B cell (primary cell): ENCODE results near the gene LIN9. TPM values are rescaled to one million over a fixed set of nuclear protein-coding genes. Genes with fewer than 3 reads are reported as not detected.

Experiments
- ATAC-seq: fragments of 200-7000 bp; cut with Tn5 transposase; one replicate; pipeline ENCODE4 v1.10.0; 2021; ENCODE audit warnings: low read depth, mild to moderate bottlenecking, moderate number of reproducible peaks, moderate library complexity
- CTCF ChIA-PET: fragments of 350-600 bp; sonication (Branson Sonifier 250); formaldehyde crosslinking; loops from one replicate; lab custom pipeline; 2021; ENCODE audit warnings: antibody characterized with exemption, inconsistent platforms; lab: Charles Lee
- POLR2A ChIA-PET: fragments of 350-600 bp; sonication (Branson Sonifier 250); formaldehyde crosslinking; loops from one replicate; lab custom pipeline; 2021; ENCODE audit warnings: antibody characterized with exemption; lab: Charles Lee
- DNase-seq: peaks from one replicate; pipeline ENCODE4 v3.0.0; 2013
- H2AFZ ChIP-seq: 2 replicates; pipeline ENCODE4 v1.6.1; 2012; ENCODE audit warnings: mild to moderate bottlenecking, low read depth, low read length; ENCODE audit not compliant: insufficient read depth, poor library complexity, severe bottlenecking
- H3K27ac ChIP-seq, 2 donors: 1 replicate in 1 of 2; 2 replicates in 1 of 2; pipeline ENCODE4 v1.5.1; 2012 to 2013; ENCODE audit warnings: low read length in 2 of 2, mild to moderate bottlenecking in 2 of 2, moderate library complexity in 1 of 2
- H3K27me3 ChIP-seq, 4 experiments: fragments of 200-600 bp in 1 of 4; sonication (generic) in 1 of 4; replicated peaks in 1 of 4; 1 replicate in 2 of 4; 2 replicates in 2 of 4; pipeline versions ENCODE4 v1.6.1 to v1.7.0; 2013 to 2016; ENCODE audit warnings: low read length in 3 of 4, mild to moderate bottlenecking in 2 of 4, mixed read lengths in 1 of 4, moderate library complexity in 1 of 4; ENCODE audit not compliant: insufficient read depth in 4 of 4, control insufficient read depth in 3 of 4; ENCODE audit errors: control extremely low read depth in 1 of 4
- H3K36me3 ChIP-seq, 2 experiments: replicated peaks in 1 of 2; 1 replicate in 1 of 2; 2 replicates in 1 of 2; pipeline versions ENCODE4 v1.6.1 to v1.7.1; 2013; ENCODE audit warnings: low read length in 1 of 2; ENCODE audit not compliant: insufficient read depth in 2 of 2, control insufficient read depth in 1 of 2; ENCODE audit errors: control extremely low read depth in 1 of 2, extremely low read depth in 1 of 2
- H3K4me1 ChIP-seq, 2 donors: fragments of 200-600 bp in 1 of 2; sonication (generic) in 1 of 2; 1 replicate in 1 of 2; 2 replicates in 1 of 2; pipeline versions ENCODE4 v1.5.1 to v1.6.1; 2013 to 2017; ENCODE audit warnings: low read length in 2 of 2; ENCODE audit not compliant: control insufficient read depth in 2 of 2, insufficient read depth in 2 of 2
- H3K4me2 ChIP-seq: replicated peaks from 2 replicates; pipeline ENCODE3; 2012; ENCODE audit warnings: mild to moderate bottlenecking, low read depth, low read length; ENCODE audit not compliant: poor library complexity, severe bottlenecking
- H3K4me3 ChIP-seq, 5 experiments: fragments of 200-600 bp in 1 of 5; sonication (generic) in 1 of 5; 1 replicate in 3 of 5; 2 replicates in 2 of 5; pipeline versions ENCODE4 v1.5.1 to v1.7.0; 2011 to 2016; ENCODE audit warnings: low read length in 4 of 5, mild to moderate bottlenecking in 4 of 5, low read depth in 2 of 5, control low read depth in 1 of 5, moderate library complexity in 1 of 5; ENCODE audit not compliant: insufficient read depth in 1 of 5; ENCODE audit errors: control extremely low read depth in 1 of 5, extremely low read depth in 1 of 5
- H3K79me2 ChIP-seq: fragments of 200-600 bp; sonication (generic); one replicate; pipeline ENCODE4 v1.6.0; 2016; ENCODE audit warnings: low read length; ENCODE audit not compliant: control insufficient read depth, insufficient read depth
- H3K9ac ChIP-seq: fragments of 200-600 bp; sonication (generic); 2 replicates; pipeline ENCODE4 v1.6.1; 2017; ENCODE audit warnings: mild to moderate bottlenecking, low read length, moderate library complexity
- H3K9me3 ChIP-seq, 3 donors: one replicate each; pipeline versions ENCODE4 v1.6.1 to v1.7.1; 2013; ENCODE audit warnings: low read length in 2 of 3; ENCODE audit not compliant: control insufficient read depth in 2 of 3, insufficient read depth in 1 of 3; ENCODE audit errors: control extremely low read depth in 1 of 3
- H4K20me1 ChIP-seq: 2 replicates; pipeline ENCODE4 v1.6.0; 2012; ENCODE audit warnings: mild to moderate bottlenecking, low read length; ENCODE audit not compliant: insufficient read depth, control insufficient read depth, poor library complexity, severe bottlenecking
- H3K27ac Mint-ChIP-seq: one replicate; pipeline ENCODE4 v1.8.0; 2021; ENCODE audit warnings: mixed read lengths
- H3K27me3 Mint-ChIP-seq: one replicate; pipeline ENCODE4 v1.8.0; 2021; ENCODE audit warnings: mixed read lengths
- H3K4me1 Mint-ChIP-seq: one replicate; pipeline ENCODE4 v1.8.0; 2021; ENCODE audit warnings: mixed read lengths
- H3K4me3 Mint-ChIP-seq: one replicate; pipeline ENCODE4 v1.8.0; 2021; ENCODE audit warnings: mixed read lengths
- H3K9me3 Mint-ChIP-seq: one replicate; pipeline ENCODE4 v1.8.0; 2022; ENCODE audit warnings: mixed read lengths; ENCODE audit not compliant: insufficient read depth
- EZH2 ChIP-seq: IDR thresholded peaks from 2 replicates; pipeline ENCODE4 v1.6.1; 2012; ENCODE audit warnings: borderline replicate concordance, low read depth, mild to moderate bottlenecking, moderate library complexity, low read length; ENCODE audit not compliant: insufficient read depth, poor library complexity, severe bottlenecking
- WGBS: methylation state at CpG from one replicate; pipeline ENCODE4 v1.1.5; 2013; ENCODE audit warnings: missing lambda C conversion rate; ENCODE audit not compliant: insufficient coverage; 5-methylcytosine and 5-hydroxymethylcytosine counted together
- intact Hi-C: fragments of 100-400 bp; cut with micrococcal nuclease; formaldehyde crosslinking; loops from one replicate; pipeline ENCODE4 v1.10.0; 2022
- polyA plus RNA-seq: library from polyadenylated mRNA; depleted of rRNA; stranded (reverse); fragments of >200 nt; gene quantifications from 2 replicates; pipeline ENCODE4 v1.2.3, GENCODE V29; 2012
- total RNA-seq, 2 donors: library from RNA; stranded (reverse); fragments of 120-200 nt in 1 of 2; gene quantifications; 1 replicate in 1 of 2; 2 replicates in 1 of 2; pipeline versions ENCODE4 v1.2.3 to v1.2.4, GENCODE V29; 2013 to 2022
- TF ChIP-seq, protein P1 (sequence below): fragments of 200-600 bp; IDR thresholded peaks from one replicate; pipeline ENCODE4 v1.8.0; 2022; ENCODE audit warnings: antibody characterized with exemption, mild to moderate bottlenecking

The LIN9 gene
- total and polyA plus RNA-seq, 2 donors (not counting 1 experiment from before 2014, with no cell fraction given) = 1.7 to 6.7 TPM

DNA sequence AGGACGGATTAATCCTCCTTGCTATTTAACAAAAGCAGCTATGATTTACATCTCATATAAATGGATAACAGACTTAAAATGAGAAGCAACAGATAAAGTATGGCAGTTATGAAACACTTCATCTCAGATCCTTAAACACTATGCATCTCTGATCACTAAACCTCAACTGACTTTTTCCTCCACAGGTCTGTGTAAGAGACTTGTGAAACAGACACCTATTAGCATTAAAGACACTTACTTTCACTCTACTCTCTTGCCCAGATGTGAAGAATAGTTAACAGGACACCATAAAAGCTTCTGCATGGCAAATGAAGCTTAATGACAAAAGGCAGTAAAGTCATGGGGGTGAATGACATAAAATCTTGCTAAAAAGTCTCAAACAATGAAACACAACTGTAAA, 6.2 kb downstream of the LIN9 start:
- Histone ChIP-seq H3K4me1 (peaks cover 0 to 1% of the 10 kb centered on the region in 2 donors), H4K20me1 (no peaks in the 10 kb centered on the region), H3K9me3 (no peaks in the 10 kb centered on the region), H3K27me3 (no peaks in the 10 kb centered on the region), H3K9ac (no peak overlapping the region), H3K79me2 (peaks cover 69% of the 10 kb centered on the region), H2AFZ (no peak overlapping the region), H3K36me3 (peaks cover 0 to 12% of the 10 kb centered on the region in 2 experiments), H3K4me2 (no peak overlapping the region), H3K27ac (no peak overlapping the region), H3K4me3 (no peak overlapping the region)
- H3K4me3 Mint-ChIP-seq = no peak overlapping the region
- no CpG with 5 or more reads among the region's 1 CpG for WGBS
- ChIA-PET CTCF (interaction anchor here (0.6 kb wide), 2 partner anchors 110 to 319 kb away, joined by 3 read pairs; no protein-coding TSS in a partner anchor), POLR2A (interaction anchor here (1.0 kb wide), 1 partner anchor 30 kb away, joined by 5 read pairs; no protein-coding TSS in a partner anchor)
- H3K27me3 Mint-ChIP-seq = no peaks in the 10 kb centered on the region
- DNase-seq (no peak), ATAC-seq (no peak)
- peaks cover 9% of the 10 kb centered on the region for H3K4me1 Mint-ChIP-seq
- H3K9me3 Mint-ChIP-seq = no peaks in the 10 kb centered on the region
- intact Hi-C loops = no loop called here
- H3K27ac Mint-ChIP-seq = no peak overlapping the region
- no peak for TF ChIP-seq EZH2
- TF ChIP-seq, protein P1, sequence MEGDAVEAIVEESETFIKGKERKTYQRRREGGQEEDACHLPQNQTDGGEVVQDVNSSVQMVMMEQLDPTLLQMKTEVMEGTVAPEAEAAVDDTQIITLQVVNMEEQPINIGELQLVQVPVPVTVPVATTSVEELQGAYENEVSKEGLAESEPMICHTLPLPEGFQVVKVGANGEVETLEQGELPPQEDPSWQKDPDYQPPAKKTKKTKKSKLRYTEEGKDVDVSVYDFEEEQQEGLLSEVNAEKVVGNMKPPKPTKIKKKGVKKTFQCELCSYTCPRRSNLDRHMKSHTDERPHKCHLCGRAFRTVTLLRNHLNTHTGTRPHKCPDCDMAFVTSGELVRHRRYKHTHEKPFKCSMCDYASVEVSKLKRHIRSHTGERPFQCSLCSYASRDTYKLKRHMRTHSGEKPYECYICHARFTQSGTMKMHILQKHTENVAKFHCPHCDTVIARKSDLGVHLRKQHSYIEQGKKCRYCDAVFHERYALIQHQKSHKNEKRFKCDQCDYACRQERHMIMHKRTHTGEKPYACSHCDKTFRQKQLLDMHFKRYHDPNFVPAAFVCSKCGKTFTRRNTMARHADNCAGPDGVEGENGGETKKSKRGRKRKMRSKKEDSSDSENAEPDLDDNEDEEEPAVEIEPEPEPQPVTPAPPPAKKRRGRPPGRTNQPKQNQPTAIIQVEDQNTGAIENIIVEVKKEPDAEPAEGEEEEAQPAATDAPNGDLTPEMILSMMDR = no peak

DNA sequence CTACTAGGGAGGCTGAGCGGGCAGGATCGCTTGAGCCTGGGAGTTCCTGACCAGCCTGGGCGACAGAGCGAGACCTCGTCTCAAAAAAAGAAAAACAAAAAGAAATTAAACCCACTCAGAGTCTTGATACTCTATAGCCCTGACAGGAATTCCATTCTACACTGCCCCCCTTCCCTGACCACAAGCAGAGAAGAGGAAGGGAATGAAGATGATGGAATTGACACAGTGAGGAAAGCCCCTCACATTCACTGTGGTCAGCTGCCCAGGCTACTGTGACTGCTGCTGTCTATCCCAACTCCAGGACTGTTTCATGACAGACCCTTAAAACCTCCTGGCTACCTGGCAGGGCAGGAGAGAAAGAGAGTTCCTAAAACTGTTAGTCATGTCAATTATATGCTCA, 12.1 kb downstream of the LIN9 start:
- H3K9ac ChIP-seq = no peak overlapping the region
- H2AFZ ChIP-seq = no peak overlapping the region
- no peaks in the 10 kb centered on the region for H3K9me3 ChIP-seq
- no peak for ATAC-seq
- H3K27me3 ChIP-seq = no peaks in the 10 kb centered on the region
- Mint-ChIP-seq H3K27ac (no peak overlapping the region), H3K27me3 (no peaks in the 10 kb centered on the region), H3K4me3 (no peak overlapping the region), H3K9me3 (no peaks in the 10 kb centered on the region), H3K4me1 (no peaks in the 10 kb centered on the region)
- H3K36me3 ChIP-seq = peaks cover 3 to 20% of the 10 kb centered on the region in 2 experiments
- ChIA-PET CTCF (no interaction called here), POLR2A (no interaction called here)
- no peak for DNase-seq
- TF ChIP-seq, protein P1 = no peak
- no peak for TF ChIP-seq EZH2
- H3K79me2 ChIP-seq = peaks cover 25% of the 10 kb centered on the region
- no peak overlapping the region for H3K4me2 ChIP-seq
- no CpG with 5 or more reads among the region's 5 CpGs for WGBS
- H3K27ac ChIP-seq = no peak overlapping the region
- intact Hi-C loops = no loop called here
- no peak overlapping the region for H3K4me3 ChIP-seq
- no peaks in the 10 kb centered on the region for H4K20me1 ChIP-seq
- H3K4me1 ChIP-seq = no peaks in the 10 kb centered on the region
